GM18502 (cell line): ENCODE measurements around the gene SLC6A11.
A peak's percentile ranks its signal among the peaks of the same experiment; 100 is the strongest.

Experiments used
- ATAC-seq: cut with Tn5 transposase; IDR thresholded peaks from one replicate; pipeline ENCODE4 v1.9.1; 2021; ENCODE audit warnings: mild to moderate bottlenecking; ENCODE audit not compliant: unreplicated experiment, poor library complexity

Gene SLC6A11

GRCh38 chr3:10816019-10816862, at the start of gene SLC6A11:
TSS of gene SLC6A11 (plus strand) at chr3:10816228. CDS start at chr3:10816266, 38 bp downstream.
- no peak for ATAC-seq

- no peak for ATAC-seq
Observed at GRCh38 chr3:10768708-10769394, 47.2 kb upstream of the SLC6A11 start.

- no peak for ATAC-seq
Observed at GRCh38 chr3:10770547-10770946, 45.5 kb upstream of the SLC6A11 start.

DNA sequence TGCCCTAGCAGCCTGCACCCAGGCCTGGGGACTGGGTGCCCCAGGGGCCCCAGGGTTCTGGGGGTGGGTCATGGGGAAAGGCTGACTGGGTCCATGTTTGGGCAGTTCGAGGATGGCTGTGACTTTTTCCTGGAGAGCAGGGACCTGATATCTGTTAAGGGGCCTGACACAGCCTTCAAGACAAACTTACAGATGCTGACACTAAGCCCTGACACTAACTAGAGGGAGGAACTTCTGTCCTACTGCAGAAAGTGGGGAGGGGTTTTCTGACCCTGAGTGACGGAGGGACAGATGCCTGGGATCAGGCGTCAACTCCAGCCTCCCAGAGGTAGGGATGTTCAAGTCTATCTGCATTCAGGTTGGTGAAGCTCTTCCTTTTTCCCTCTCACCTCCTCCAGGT, 45.0 kb upstream of the SLC6A11 start:
- ATAC-seq = no peak

GRCh38 chr3:10771486-10772270, 44.4 kb upstream of the SLC6A11 start:
- ATAC-seq = no peak

- ATAC-seq = no peak
Observed at GRCh38 chr3:10772271-10773161, 43.5 kb upstream of the SLC6A11 start.

DNA sequence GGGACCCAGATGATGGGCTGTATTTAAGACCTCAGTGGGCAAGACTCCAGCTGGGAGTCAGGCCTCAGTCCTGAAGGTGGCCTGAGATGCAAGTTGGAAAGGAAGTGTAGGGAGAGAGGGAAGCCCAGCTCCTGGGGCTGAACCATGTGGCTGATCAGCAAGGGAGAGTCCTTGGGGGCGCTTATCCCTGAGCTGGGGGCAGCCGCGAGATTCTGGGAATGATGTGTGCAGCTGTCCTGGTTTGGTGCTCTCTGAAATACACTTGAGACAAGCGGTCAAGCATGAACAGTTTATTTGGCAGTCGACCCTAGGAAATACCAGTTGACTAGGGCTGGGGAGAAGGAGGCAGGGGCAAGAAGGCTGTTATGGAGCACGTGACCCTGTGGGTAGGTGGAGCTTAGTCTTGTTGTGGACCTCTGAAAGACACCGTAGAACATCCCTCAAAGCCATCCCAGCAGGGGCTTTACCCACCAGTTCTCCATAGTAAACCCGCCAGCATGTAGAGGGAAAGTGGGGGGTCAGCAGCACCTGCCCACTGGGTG, 41.8 kb upstream of the SLC6A11 start:
- ATAC-seq = no peak

DNA sequence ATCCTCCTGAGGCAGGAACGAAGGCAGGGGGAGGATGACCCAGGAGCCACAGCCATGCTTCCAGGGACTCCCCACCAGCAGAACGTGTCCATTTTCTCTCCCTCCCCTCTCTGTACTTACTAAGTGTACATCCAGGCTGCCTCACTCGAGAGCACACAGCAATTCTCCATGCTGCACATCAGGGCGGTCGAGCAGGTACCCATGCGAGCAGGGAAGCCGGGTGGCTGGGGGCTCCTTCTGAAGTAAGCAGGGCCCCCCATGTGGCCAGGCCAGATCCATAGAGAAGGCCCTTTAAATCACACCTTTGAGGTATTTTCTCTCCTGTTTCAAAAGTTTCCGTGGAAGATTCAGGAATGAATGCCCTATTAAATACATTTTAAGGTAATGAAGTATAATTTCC, 41.2 kb upstream of the SLC6A11 start:
- ATAC-seq = no peak

DNA sequence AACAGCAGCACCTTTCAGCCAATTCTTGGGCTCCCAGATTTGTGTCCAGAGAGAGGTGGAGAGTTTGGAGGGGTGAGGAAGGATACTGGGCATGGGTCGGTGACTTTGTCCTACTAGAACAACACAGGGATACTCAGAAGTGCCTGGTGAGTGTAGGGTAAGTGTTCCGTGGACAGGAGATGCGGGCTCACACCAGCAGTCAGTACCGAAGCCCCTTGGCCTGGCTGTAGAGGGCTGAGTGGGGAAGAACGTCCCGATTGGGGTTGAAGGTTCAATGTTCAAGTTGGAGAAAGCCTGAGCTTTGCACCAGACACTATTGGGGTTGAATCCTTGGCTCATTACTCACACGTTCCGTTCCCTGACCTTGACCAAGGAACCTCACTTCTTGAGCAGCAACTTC, 40.8 kb upstream of the SLC6A11 start:
- no peak for ATAC-seq

GRCh38 chr3:10775828-10776227, 40.2 kb upstream of the SLC6A11 start:
- no peak for ATAC-seq

- no peak for ATAC-seq
Observed at GRCh38 chr3:10777627-10778026, 38.4 kb upstream of the SLC6A11 start.

- no peak for ATAC-seq
Observed at GRCh38 chr3:10778492-10779292, 37.3 kb upstream of the SLC6A11 start.

GRCh38 chr3:10779293-10779805, 36.7 kb upstream of the SLC6A11 start:
- ATAC-seq = no peak

DNA sequence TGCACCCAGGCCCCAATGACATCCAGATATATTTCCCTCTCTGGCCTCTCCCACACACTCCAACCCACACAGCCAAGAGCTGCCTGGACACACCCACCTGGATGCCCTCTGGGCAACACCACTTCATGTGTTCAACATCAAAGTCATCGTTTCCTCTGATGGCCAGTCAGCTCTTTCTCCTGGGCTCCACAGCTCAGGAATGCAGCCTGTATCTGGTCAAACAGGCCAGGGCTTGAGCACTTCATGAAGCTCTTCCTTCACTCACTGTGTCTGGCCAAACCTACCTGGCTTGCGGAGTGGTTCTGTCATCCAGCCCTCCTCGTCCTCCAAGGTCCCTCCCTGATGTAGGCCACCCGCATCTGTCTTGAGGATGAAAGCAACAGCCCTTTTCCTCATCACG, 35.8 kb upstream of the SLC6A11 start:
- no peak for ATAC-seq

DNA sequence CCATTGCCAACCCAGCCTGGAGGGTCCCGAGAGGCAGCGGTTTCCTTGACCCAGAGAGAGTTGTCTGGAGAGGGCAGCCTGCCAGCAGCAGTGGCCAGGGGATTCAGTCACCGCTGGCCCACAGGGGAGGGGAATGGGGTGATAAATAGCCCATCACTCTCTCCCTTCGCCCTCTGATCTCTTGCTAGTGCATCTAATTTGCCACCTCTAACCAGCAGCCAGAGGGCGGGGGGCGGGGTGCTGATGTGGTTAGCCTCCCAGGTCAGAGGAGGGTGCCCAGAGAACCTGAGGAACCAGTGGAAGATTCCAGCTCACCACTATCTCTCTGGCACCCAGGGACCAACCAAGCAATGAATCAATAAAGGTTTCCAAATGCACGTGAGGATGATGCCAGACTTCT, 35.1 kb upstream of the SLC6A11 start:
- ATAC-seq = no peak

DNA sequence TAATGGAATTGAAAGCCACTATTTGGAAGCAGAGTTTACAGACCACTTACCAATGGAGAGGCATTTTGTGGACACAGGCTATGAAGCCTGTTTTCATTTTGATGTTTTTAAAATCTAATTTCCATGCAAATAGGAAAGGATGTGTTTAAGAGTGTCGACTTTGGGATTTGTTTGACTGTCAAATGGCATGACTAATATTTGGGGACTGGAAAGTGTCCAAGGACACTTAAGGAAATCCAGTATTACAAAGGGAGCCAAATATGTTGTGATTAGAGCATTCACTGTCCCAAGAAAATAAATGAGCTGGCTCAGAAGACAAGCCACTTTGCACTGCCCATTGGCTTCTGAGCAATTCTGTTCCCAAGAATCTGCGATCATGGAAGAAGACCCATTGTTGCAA, 34.0 kb upstream of the SLC6A11 start:
- no peak for ATAC-seq

GRCh38 chr3:10783360-10784351, 32.4 kb upstream of the SLC6A11 start:
- peak; percentile 44 for ATAC-seq

DNA sequence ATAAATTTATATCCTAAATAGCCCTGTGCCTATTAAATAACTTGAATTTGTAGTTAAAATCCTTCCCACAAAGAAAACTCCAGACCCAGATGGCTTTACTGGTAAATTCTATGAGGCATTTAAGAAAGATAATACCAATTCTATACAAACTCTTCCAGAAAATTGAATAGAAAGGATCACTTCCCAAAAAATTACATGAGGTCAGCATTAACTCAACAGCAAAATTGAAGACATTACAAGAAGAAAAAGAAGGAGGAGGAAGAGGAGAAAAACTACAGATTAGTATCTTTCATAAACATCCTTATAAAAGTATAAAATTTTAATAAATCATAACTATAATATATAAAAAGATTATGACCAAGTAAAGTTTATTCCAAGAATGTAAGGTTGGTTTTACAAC, 29.4 kb upstream of the SLC6A11 start:
- ATAC-seq = no peak
